Measurements from ENCODE around the gene ALPG.
"Not testable (repeated sequence)": the region's sequence is repeated elsewhere in the genome, so short reads cannot be mapped to it uniquely, and the experiment has no call there.

The ALPG gene

GRCh38 chr2:232420463-232421188, 14.0 kb downstream of the ALPG start:
- peak in 1 of 2 donors; percentile 14 for DNase-seq

DNA sequence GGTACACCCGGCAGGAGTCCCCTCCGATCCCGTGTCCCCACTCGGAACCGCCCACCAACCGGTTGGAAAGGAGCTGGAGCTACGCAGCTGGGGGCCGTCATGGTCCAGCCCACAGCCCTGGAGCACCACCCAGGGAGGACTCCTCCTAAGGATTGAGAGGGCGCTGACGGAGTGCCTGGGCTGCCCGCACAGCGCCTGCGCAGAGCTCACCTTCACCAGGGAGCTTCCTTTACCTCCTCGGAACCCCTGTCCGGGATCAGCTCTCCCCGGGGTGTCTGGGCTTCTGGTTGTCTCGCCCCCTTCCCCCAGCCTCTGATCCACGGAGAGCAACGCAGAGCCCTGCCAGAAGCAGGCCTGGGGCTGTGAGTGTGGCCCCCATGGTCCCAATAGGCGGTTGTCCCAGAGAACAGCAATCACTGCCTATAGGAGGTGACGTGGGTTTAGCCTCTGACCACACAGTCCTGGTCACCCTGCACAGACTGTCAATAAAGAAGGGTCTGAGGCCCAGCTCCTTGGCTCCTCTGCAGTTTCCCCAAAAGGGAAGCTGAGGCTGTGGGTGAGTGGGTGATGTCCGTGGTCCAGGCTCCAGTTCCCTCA, 14.6 kb downstream of the ALPG start:
- DNase-seq, result no peak

GRCh38 chr2:232422051-232422450, 15.4 kb downstream of the ALPG start:
- DNase-seq, result no peak

- DNase-seq, result not testable (repeated sequence)
Observed at GRCh38 chr2:232422996-232423395, 16.4 kb downstream of the ALPG start.

- not testable (repeated sequence) for DNase-seq
Observed at GRCh38 chr2:232423407-232423806, 16.8 kb downstream of the ALPG start.

DNA sequence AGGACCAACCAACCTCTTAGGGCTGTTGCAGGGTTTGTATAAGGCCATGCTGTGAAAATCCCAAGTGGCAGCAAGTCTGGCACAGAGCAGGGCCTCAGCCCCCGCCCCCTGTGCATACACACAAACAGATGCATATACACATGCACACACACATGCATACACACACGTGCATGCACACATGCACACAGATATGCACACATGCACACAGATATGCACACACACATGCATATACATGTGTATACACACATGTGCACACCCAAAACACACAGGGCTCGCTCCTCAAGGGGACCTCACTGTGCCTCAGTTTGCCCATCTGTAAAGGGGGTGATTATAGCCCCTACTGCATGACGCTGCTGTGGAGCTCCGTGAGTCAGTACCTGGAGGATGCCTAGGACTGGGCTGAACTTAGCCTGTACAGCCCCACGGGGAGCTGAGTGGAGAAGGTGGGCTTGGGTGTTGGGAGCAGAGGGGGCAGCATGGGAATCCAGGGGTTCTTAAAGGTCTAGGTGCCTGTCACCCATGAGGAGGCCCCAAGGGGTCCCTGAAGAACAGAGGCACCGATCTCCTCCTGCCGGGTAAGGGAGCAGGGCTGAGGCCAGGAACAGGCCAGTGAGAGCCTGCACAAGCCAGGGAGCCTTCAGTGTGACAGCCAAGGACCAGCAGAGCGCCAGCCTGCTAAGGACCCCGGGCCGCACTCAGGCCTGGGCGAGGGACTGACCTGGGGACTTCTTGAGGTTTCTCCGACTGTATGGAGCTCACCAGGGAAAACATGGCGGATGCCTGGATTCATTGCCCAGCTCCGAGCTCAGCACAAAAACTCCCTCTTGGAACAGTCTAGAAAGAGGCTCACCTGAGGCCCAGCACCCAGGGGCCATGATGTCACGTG, 25.3 kb downstream of the ALPG start:
- no peak for DNase-seq

- no peak for DNase-seq
Observed at GRCh38 chr2:232432598-232433184, 26.0 kb downstream of the ALPG start.

- not testable (repeated sequence) for DNase-seq
Observed at GRCh38 chr2:232433622-232434021, 27.0 kb downstream of the ALPG start.

- no peak for DNase-seq
Observed at GRCh38 chr2:232434091-232434490, 27.4 kb downstream of the ALPG start.

DNA sequence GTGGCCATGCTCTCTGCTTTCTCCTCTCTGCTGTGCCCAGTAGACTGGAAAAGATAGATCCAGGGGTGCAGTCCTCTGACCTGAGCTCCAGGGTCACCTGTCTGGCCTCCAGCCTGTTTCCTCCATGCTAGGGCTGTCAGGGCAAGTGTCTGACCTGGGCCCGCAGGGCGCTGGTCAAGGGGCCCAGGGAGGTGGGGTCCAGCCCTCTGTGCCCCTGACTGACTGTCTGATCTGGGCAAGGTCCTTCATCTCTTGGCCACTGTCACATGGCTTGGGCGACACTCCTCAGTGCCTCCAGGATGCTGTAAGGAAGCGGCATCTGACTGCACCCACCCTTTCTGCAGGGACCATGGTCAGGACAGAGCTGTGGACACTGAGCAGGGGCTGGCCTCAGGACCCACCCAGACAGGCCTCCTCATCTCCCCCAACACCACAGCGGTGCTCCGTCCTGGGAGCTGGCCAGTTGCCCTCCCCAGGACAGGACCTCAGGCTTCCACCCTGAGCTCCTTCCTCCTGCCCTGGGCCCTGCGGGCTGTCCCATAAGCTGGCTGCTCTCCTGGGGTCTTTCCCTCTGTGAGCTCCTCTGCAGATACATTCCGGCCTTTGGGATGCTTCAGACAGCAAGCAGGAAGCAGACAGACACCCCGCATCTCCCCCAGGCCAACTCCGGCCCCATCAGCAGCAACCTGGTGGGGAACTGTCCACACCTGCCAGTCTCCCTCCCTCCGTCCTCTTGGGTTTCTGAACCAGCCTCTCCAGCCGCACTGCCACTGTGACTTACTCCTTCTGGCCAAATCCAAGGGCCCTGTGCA, 28.1 kb downstream of the ALPG start:
- DNase-seq, result no peak

GRCh38 chr2:232435375-232435648, 28.7 kb downstream of the ALPG start:
- no peak for DNase-seq

GRCh38 chr2:232435805-232436204, 29.2 kb downstream of the ALPG start:
- DNase-seq, result no peak

- no peak for DNase-seq
Observed at GRCh38 chr2:232436381-232437194, 29.9 kb downstream of the ALPG start.

DNA sequence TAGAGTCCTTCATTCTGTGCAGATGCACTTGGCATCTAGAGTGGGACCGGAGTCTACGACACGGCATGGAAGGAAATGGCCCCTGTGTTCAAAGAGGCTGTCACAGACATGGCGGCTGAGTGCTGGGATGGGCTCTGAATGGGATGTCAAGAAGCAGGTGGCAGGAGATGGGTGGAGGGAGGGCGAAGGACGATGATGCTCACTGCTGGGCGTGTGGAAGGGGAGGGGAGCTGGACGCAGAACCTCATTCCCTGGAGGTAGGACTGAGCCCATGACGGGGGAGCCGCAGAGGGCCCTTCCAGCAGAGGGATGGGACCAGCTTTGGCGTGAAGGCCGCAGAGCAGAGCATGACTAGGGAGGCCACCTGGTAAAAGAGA, 30.5 kb downstream of the ALPG start:
- DNase-seq, result no peak

DNA sequence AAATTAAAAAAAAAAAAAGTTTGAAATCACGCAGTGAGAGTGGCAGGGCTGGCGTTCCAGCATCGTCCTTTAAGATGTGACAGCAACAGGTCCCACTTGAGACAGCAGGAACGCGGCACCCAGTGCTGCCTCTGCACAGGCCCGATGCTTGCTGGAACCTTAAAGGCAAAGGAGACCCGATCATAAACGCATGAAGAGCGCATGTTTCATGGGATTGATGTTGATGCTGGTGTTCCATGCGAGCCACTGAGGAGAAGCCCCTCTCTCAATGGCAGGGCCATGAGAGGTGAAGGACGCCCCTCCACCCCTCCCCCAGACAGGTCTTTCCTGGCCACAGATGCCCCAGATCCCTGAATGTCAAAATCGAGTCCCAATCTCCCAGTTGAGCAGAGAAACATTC, 31.4 kb downstream of the ALPG start:
- DNase-seq, result no peak

GRCh38 chr2:232438951-232439757, 32.5 kb downstream of the ALPG start:
- DNase-seq, result peak; percentile 25 to 34

GRCh38 chr2:232439758-232440135, 33.1 kb downstream of the ALPG start:
- DNase-seq, result no peak

DNA sequence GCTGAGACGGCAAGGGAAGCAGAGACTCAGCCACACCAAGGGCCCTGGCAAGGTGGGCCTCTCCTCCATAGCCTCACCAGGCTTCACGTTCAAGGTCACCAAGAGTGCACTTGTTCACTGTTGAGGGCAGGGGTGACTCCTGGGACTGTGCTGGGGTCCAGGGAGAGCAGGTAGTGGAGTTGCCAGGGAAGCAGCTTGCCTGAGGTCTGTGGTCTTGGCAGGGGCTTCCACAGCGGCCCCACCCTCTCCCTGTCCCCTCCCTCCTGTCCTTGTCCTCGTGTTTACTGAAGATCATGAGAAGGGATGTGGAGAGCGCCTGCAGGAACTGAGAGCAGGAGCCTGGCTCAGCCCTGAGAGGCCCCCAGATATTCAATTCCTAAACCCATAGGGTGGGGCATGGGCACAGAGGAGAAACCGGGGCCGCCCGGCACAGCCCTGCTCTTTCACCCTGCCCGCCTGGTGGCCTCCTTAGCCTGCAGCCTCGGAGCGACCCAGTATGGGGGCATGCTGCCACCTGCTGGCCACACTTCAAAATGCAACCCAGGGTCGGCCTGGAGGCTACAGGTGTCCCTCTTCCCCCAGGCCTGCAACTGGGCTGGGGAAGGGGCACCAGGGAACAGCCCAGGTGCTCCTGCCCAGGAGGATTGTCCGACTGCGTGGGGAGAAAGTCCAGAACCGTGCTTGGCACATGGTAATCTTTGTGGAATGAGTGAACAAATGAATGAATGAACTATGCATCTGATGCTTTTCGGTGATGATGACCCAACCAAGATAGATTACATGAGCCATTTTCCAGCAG, 33.8 kb downstream of the ALPG start:
- DNase-seq, result peak; percentile 93 to 94

DNA sequence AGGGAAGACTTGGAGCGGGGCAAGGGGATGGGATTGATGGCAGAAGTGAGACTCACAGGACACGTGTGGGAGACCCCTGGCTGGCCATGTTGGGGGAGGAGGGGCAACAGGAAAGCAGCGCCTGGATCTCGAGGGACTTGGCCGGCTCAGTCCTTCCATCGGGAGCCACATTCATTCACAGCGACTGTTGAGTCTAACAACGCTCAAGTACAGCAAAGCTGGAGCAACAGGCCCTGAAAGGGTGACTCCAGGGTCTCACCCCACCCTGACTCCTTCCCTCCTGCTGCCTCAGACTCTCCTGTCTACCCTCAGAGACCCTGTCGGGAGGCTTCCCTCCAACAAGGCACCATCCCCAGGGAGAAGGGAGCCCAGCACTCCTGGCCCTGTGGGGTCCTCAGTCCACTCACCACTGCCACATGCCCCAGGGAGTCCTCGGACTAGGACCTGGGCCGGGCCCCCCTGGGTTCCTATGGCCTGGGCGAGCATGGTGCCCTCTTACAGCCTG, 34.6 kb downstream of the ALPG start:
- no peak for DNase-seq

DNA sequence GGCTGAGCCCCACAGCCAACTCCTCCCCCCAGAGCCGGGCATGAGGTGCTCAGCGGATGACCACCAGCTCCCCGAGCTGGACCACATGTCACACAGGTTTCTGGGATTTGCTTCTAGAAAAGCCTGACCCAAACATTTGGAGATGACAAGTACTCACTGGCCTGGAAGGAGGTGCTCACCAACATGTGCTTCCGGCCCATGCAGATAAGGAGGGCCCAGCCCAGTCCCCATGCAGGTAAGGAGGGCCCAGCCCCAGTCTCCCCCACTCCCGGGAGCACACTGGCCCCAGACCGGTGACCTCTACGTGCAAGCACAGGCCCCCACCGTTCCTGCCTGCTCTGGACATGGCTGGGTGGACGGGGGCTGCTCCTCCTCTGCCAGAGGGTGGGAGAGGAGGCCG, 35.3 kb downstream of the ALPG start:
- not testable (repeated sequence) for DNase-seq

Data from stimulated activated CD4-positive, alpha-beta T cell treated with anti-CD3 and anti-CD28 coated beads, Interleukin-2, amount 100 ng/mL, for 48 hours (primary cell).